Measurements from ENCODE around the gene ATP6V1B1.

GRCh38 chr2:70902067-70902442 is 33.6 kb upstream of the ATP6V1B1 start:
- TF ChIP-seq POLR2A (IDR thresholded peaks at IDR 0.05; ENCODE audit: low read depth, low read length) (no peak), POLR2AphosphoS5 (IDR thresholded peaks at IDR 0.05; ENCODE audit: low read depth, low read length) (no peak), TAF1 (IDR thresholded peaks at IDR 0.05; ENCODE audit: borderline replicate concordance, low read depth, low read length) (no peak)

Measured in GM12892 (cell line).